ENCODE data around the gene TSPAN4.

GRCh38 chr11:910044-910588 lies 67.5 kb downstream of the TSPAN4 start:
- TF ChIP-seq CTCF (conservative IDR thresholded peaks at IDR 0.05 in 1 of 2, IDR thresholded peaks at IDR 0.05 in 1 of 2; ENCODE audit: extremely low read depth in 1 of 2, insufficient read depth in 1 of 2, low read depth in 1 of 2, low read length in 2 of 2) (no peak), EZH2 (IDR thresholded peaks at IDR 0.05; ENCODE audit: borderline replicate concordance, low read length) (no peak)
